ENCODE results near the gene MED1.

DNA sequence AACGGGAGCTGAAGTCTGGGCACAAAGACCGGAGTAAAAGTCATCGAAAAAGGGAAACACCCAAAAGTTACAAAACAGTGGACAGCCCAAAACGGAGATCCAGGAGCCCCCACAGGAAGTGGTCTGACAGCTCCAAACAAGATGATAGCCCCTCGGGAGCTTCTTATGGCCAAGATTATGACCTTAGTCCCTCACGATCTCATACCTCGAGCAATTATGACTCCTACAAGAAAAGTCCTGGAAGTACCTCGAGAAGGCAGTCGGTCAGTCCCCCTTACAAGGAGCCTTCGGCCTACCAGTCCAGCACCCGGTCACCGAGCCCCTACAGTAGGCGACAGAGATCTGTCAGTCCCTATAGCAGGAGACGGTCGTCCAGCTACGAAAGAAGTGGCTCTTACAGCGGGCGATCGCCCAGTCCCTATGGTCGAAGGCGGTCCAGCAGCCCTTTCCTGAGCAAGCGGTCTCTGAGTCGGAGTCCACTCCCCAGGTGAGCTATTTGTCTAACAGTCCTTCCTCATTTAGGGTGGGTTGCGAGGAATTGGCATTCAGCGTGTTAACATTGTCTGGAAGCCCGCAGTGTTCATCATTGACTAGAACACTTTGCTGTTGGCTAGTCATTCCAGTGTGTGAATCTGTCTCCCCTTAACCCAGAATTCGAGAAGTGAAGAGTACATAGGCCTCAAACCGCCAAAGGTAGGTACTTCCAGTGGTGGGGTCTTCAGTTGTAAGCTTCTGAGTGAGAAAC lies 11.7 kb upstream of the MED1 start:
- TF ChIP-seq, protein P1, sequence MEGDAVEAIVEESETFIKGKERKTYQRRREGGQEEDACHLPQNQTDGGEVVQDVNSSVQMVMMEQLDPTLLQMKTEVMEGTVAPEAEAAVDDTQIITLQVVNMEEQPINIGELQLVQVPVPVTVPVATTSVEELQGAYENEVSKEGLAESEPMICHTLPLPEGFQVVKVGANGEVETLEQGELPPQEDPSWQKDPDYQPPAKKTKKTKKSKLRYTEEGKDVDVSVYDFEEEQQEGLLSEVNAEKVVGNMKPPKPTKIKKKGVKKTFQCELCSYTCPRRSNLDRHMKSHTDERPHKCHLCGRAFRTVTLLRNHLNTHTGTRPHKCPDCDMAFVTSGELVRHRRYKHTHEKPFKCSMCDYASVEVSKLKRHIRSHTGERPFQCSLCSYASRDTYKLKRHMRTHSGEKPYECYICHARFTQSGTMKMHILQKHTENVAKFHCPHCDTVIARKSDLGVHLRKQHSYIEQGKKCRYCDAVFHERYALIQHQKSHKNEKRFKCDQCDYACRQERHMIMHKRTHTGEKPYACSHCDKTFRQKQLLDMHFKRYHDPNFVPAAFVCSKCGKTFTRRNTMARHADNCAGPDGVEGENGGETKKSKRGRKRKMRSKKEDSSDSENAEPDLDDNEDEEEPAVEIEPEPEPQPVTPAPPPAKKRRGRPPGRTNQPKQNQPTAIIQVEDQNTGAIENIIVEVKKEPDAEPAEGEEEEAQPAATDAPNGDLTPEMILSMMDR (IDR thresholded peaks at IDR 0.05) = no peak
- TF ChIP-seq TP53 (CRISPR knock-in tag; IDR thresholded peaks at IDR 0.05) = no peak
- TF ChIP-seq, protein P2, sequence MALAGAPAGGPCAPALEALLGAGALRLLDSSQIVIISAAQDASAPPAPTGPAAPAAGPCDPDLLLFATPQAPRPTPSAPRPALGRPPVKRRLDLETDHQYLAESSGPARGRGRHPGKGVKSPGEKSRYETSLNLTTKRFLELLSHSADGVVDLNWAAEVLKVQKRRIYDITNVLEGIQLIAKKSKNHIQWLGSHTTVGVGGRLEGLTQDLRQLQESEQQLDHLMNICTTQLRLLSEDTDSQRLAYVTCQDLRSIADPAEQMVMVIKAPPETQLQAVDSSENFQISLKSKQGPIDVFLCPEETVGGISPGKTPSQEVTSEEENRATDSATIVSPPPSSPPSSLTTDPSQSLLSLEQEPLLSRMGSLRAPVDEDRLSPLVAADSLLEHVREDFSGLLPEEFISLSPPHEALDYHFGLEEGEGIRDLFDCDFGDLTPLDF (CRISPR knock-in tag; IDR thresholded peaks at IDR 0.05) = no peak
